ENCODE data around the gene LIN7C. TPM values are rescaled to one million over a fixed set of nuclear protein-coding genes. Genes with fewer than 3 reads are reported as not detected.

LIN7C gene
- total and polyA plus RNA-seq, 2 of the 8 experiments (the other 6 are each of a cell fraction or from before 2014, with no cell fraction given): 10.5 to 42.7 TPM

GRCh38 chr11:27470826-27471588 lies 35.6 kb downstream of the LIN7C start:
- no peak overlapping the region for H2BK120ac ChIP-seq (replicated peaks; ENCODE audit: low read depth, low read length)
- peaks cover 0 to 16% (median 5%) of the 10 kb centered on the region in 4 experiments; a peak in 5 of 7 replicates for H3K4me1 ChIP-seq (replicated peaks in 1 of 4; ENCODE audit: control insufficient read depth in 3 of 4, insufficient read depth in 4 of 4, low read length in 3 of 4)
- H2AFZ ChIP-seq (ENCODE audit: low read length): peak overlapping the region; percentile 12; the same call in 1 of the 2 replicates
- peak overlapping the region; percentile 91 for H3K18ac ChIP-seq (ENCODE audit: extremely low read depth, low read length)
- FAIRE-seq (no peak), DNase-seq (ENCODE audit: low read depth in 1 of 2, low spot score in 2 of 2) (no peak)
- POLR2A ChIA-PET (ENCODE audit: partially characterized antibody): interaction anchor here (0.7 to 1.4 kb wide), 7 partner anchors 10 to 108 kb away, joined by 3 to 5 read pairs (median 3); partner anchors contain the start of gene CCDC34
- H2BK20ac ChIP-seq (ENCODE audit: low read length): no peak overlapping the region
- no peaks in the 10 kb centered on the region for H3K9me3 ChIP-seq (ENCODE audit: insufficient read depth in 2 of 2, low read depth in 1 of 2, low read length in 1 of 2)
- WGBS, 2 experiments (ENCODE audit: extremely low coverage in 1 of 2, insufficient coverage in 1 of 2, insufficient read length in 1 of 2, insufficient replicate concordance in 2 of 2, low coverage in 1 of 2, low lambda C conversion rate in 2 of 2, missing lambda C conversion rate in 1 of 2): 6% methylated on average over 21 of the region's 21 CpGs; no CpG with 5 or more reads in 1 of the 2 experiments
- no peak overlapping the region for H3K56ac ChIP-seq (replicated peaks; ENCODE audit: insufficient read length, low read depth, low read length)
- peak overlapping the region; percentile 24 for H3K4ac ChIP-seq (replicated peaks; ENCODE audit: insufficient read length, low read depth, low read length)
- H3K36me3 ChIP-seq (ENCODE audit: control insufficient read depth in 2 of 4, insufficient read depth in 4 of 4, low read length in 3 of 4): no peaks in the 10 kb centered on the region
- H3K27ac ChIP-seq (ENCODE audit: low read depth, low read length): no peak overlapping the region
- peak overlapping the region; percentile 47 to 81 (median 56) for H3K9ac ChIP-seq (replicated peaks in 1 of 4; ENCODE audit: extremely low read depth in 1 of 4, low read depth in 3 of 4, low read length in 3 of 4)
- no peak overlapping the region for H2AK5ac ChIP-seq (ENCODE audit: low read depth, low read length)
- H3K27me3 ChIP-seq (replicated peaks in 1 of 4; ENCODE audit: control insufficient read depth in 3 of 4, extremely low read depth in 1 of 4, insufficient read depth in 3 of 4, low read length in 3 of 4): no peaks in the 10 kb centered on the region; a peak in 1 of 7 replicates
- CTCF ChIA-PET (ENCODE audit: partially characterized antibody): interaction anchor here (1.6 kb wide), 1 partner anchor 14 kb away, joined by 6 read pairs; no protein-coding TSS in a partner anchor
- peaks cover 13 to 14% of the 10 kb centered on the region in 2 experiments for H4K20me1 ChIP-seq (replicated peaks in 1 of 2; ENCODE audit: control insufficient read depth in 1 of 2, insufficient read depth in 2 of 2, low read length in 2 of 2)
- H3K23ac ChIP-seq (ENCODE audit: insufficient read length): no peak overlapping the region
- H4K8ac ChIP-seq (ENCODE audit: extremely low read depth, insufficient read depth, low read length): no peak overlapping the region
- H4K91ac ChIP-seq (replicated peaks; ENCODE audit: insufficient read length, low read length): no peak overlapping the region
- peak overlapping the region; percentile 77; the same call in 1 of the 2 replicates for H2BK5ac ChIP-seq (ENCODE audit: low read depth, low read length)
- peaks cover 50 to 60% of the 10 kb centered on the region in 2 experiments for H3K79me2 ChIP-seq (ENCODE audit: control insufficient read depth in 1 of 2, insufficient read depth in 2 of 2, low read length in 2 of 2)
- peak overlapping the region; percentile 79 to 94 (median 84) for H3K4me3 ChIP-seq (ENCODE audit: extremely low read depth in 1 of 4, insufficient read depth in 2 of 4, low read depth in 3 of 4, low read length in 4 of 4)
- no peak overlapping the region for H2BK15ac ChIP-seq (ENCODE audit: low read length)
- peak overlapping the region; percentile 82 to 95 for H3K4me2 ChIP-seq (ENCODE audit: insufficient read depth in 1 of 2, low read depth in 2 of 2, low read length in 2 of 2)
- H3K23me2 ChIP-seq (ENCODE audit: low read depth, low read length): peaks cover 12% of the 10 kb centered on the region; the same call in 1 of the 2 replicates
- H3K14ac ChIP-seq (ENCODE audit: insufficient read length): no peak overlapping the region
- peaks cover 5% of the 10 kb centered on the region; the same call in 1 of the 2 replicates for H3K79me1 ChIP-seq (ENCODE audit: low read depth, low read length)
- H2BK12ac ChIP-seq (ENCODE audit: low read depth, low read length): peak overlapping the region; percentile 75; the same call in 1 of the 2 replicates
- H4K5ac ChIP-seq (ENCODE audit: insufficient read length, low read depth, low read length): no peak overlapping the region
- 0 out of 2 replicates have a peak, but pooled peaks have one; percentile 19 for TF ChIP-seq TAF1 (IDR thresholded peaks at IDR 0.05; ENCODE audit: low read depth, low read length)
- TF ChIP-seq ASH2L (IDR thresholded peaks at IDR 0.05; ENCODE audit: low read length): peak; percentile 60
- 0 out of 2 replicates have a peak, but pooled peaks have one; percentile 45 for TF ChIP-seq CHD1 (IDR thresholded peaks at IDR 0.05; ENCODE audit: low read depth, low read length)
- TF ChIP-seq, protein P1, sequence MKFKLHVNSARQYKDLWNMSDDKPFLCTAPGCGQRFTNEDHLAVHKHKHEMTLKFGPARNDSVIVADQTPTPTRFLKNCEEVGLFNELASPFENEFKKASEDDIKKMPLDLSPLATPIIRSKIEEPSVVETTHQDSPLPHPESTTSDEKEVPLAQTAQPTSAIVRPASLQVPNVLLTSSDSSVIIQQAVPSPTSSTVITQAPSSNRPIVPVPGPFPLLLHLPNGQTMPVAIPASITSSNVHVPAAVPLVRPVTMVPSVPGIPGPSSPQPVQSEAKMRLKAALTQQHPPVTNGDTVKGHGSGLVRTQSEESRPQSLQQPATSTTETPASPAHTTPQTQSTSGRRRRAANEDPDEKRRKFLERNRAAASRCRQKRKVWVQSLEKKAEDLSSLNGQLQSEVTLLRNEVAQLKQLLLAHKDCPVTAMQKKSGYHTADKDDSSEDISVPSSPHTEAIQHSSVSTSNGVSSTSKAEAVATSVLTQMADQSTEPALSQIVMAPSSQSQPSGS (IDR thresholded peaks at IDR 0.05; ENCODE audit: low read length): no peak
- peak in 1 of 2 experiments; percentile 48; a peak in 1 of 4 replicates for TF ChIP-seq SIN3A (conservative IDR thresholded peaks at IDR 0.05 in 1 of 2, IDR thresholded peaks at IDR 0.05 in 1 of 2; ENCODE audit: low read depth in 1 of 2, low read length in 2 of 2)
